GM12865 (cell line): Measurements from ENCODE around the gene PRDM5.

Source experiments
- DNase-seq: peaks from one replicate; pipeline ENCODE4 v3.0.0; 2010; ENCODE audit warnings: low read depth
- H3K4me3 ChIP-seq: 2 replicates; pipeline ENCODE4 v1.5.1; 2011; ENCODE audit warnings: mild to moderate bottlenecking, low read depth, low read length, control low read depth
- CTCF ChIP-seq: IDR thresholded peaks from 2 replicates; pipeline ENCODE4 v1.5.1; 2011; ENCODE audit warnings: low read length, control low read depth, low read depth, inconsistent platforms; ENCODE audit not compliant: insufficient read depth; ENCODE audit errors: missing control alignments

PRDM5 gene

GRCh38 chr4:120948382-120948781, 25.9 kb upstream of the PRDM5 start:
- no peak for DNase-seq
- TF ChIP-seq CTCF, result no peak
- no peak overlapping the region for H3K4me3 ChIP-seq

GRCh38 chr4:120942776-120943175, 20.2 kb upstream of the PRDM5 start:
- no peak for TF ChIP-seq CTCF
- no peak overlapping the region for H3K4me3 ChIP-seq
- no peak for DNase-seq

- DNase-seq, result no peak
- no peak overlapping the region for H3K4me3 ChIP-seq
- TF ChIP-seq CTCF, result no peak
Observed at GRCh38 chr4:120940547-120940946, 18.0 kb upstream of the PRDM5 start.

DNA sequence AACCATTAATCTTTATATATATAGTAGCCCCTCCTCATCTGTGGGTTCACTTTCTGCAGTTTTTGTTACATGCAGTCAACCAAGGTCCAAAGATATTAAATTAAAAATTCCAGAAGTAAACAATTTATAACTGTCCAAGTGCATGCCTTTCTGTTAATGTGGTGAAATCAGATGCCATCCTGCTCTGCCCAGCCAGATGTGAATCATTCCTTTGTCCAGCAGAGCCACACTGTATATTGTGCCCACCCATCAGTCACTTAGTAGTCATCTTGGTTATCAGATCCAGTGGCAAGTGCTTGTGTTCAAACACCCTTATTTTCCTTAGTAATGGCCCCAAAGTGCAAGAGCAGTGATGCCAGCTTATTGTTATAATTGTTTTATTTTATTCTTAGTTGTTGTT, 17.2 kb upstream of the PRDM5 start:
- DNase-seq, result no peak
- H3K4me3 ChIP-seq, result no peak overlapping the region
- TF ChIP-seq CTCF, result no peak

- TF ChIP-seq CTCF, result no peak
- DNase-seq, result no peak
- no peak overlapping the region for H3K4me3 ChIP-seq
Observed at GRCh38 chr4:120929847-120930246, 7.3 kb upstream of the PRDM5 start.

GRCh38 chr4:120927801-120928409, 5.4 kb upstream of the PRDM5 start:
- H3K4me3 ChIP-seq, result no peak overlapping the region
- no peak for TF ChIP-seq CTCF
- no peak for DNase-seq

- no peak for DNase-seq
- H3K4me3 ChIP-seq, result no peak overlapping the region
- no peak for TF ChIP-seq CTCF
Observed at GRCh38 chr4:120926358-120927025, 4.0 kb upstream of the PRDM5 start.
